ENCODE data around the gene IFI27L1.

Gene IFI27L1

DNA sequence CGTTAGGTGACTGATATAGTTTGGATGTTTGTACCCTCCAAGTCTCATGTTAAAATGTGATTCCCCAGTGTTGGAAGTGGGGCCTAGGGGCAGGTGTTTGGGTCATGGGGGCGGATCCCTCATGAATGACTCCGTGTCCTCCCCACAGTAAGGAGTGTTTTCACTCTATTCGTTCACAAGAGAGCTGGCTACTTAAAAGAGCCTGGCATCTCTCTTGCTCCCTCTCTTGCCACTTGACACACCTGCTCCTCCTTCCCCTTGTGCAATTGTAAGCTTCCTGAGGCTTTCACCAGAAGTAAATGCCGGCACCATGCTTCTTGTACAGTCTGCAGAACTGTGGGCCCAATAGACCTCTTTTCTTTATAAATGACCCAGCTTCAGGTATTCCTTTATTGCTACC lies 45.7 kb downstream of the IFI27L1 start:
- in situ Hi-C loops (cut with HindIII; ENCODE audit: low sequenced_read_pairs) = no loop called here
- no peak overlapping the region for H3K4me3 ChIP-seq (ENCODE audit: low read depth, low read length)
- DNase-seq (ENCODE audit: low read depth, low spot score) = no peak
- TF ChIP-seq, protein P1, sequence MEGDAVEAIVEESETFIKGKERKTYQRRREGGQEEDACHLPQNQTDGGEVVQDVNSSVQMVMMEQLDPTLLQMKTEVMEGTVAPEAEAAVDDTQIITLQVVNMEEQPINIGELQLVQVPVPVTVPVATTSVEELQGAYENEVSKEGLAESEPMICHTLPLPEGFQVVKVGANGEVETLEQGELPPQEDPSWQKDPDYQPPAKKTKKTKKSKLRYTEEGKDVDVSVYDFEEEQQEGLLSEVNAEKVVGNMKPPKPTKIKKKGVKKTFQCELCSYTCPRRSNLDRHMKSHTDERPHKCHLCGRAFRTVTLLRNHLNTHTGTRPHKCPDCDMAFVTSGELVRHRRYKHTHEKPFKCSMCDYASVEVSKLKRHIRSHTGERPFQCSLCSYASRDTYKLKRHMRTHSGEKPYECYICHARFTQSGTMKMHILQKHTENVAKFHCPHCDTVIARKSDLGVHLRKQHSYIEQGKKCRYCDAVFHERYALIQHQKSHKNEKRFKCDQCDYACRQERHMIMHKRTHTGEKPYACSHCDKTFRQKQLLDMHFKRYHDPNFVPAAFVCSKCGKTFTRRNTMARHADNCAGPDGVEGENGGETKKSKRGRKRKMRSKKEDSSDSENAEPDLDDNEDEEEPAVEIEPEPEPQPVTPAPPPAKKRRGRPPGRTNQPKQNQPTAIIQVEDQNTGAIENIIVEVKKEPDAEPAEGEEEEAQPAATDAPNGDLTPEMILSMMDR (IDR thresholded peaks at IDR 0.05; ENCODE audit: low read depth, low read length) = no peak

DNA sequence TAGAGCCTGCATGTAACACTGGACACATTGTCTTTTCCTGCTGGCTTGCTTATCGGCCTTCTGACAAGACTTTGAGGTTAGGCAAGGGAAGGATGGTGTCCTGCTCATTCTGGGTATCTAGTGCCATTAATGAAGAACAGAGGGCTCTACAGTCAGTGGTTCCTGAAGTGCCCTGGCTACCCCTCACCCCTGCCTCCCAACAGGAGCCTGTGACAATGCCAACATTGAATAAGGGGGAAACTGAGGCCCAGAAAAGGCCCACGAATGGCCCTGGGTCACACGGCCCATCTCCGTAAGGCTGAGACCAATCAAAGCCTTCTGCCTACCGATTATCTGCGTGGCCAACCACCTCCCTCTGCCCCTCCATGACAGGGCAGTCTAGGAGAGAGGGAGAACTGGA lies 46.2 kb downstream of the IFI27L1 start:
- no peak overlapping the region for H3K4me3 ChIP-seq (ENCODE audit: low read depth, low read length)
- in situ Hi-C loops (cut with HindIII; ENCODE audit: low sequenced_read_pairs) = no loop called here
- TF ChIP-seq, protein P1 (IDR thresholded peaks at IDR 0.05; ENCODE audit: low read depth, low read length) = no peak
- no peak for DNase-seq (ENCODE audit: low read depth, low spot score)

DNA sequence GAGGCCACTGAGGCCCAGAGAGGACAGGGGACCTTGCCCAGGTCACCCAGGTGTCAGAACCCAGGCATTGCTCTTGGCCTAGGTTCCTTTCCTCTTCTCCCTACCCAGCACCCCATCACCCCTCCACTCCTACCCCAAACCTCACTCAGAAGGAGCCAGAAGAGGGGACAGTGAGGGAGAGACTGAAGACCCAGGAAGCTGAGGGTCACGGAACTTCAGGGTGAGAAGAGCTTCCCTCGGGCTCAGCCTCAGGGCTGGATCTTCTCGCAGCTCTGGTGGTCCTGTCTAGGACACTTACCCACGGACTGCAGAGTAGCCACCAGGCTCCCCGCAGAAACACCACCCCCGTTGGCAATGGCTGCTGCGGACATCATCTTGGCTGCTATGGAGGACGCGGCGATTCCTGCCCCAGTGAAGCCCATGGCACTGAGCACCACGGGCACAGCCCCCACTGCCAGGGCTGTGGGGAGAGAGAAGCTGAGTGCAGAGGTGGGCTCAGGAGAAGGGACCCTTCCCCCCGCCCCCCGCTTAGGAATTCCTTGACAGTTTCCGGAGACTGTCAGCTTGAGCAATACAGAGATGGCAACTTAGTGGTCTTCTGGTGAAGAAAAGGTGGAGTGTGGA lies 47.2 kb downstream of the IFI27L1 start:
- DNase-seq (ENCODE audit: low read depth, low spot score) = no peak
- TF ChIP-seq, protein P1 (IDR thresholded peaks at IDR 0.05; ENCODE audit: low read depth, low read length) = no peak
- in situ Hi-C loops (cut with HindIII; ENCODE audit: low sequenced_read_pairs) = no loop called here
- H3K4me3 ChIP-seq (ENCODE audit: low read depth, low read length) = peak overlapping the region; percentile 65

DNA sequence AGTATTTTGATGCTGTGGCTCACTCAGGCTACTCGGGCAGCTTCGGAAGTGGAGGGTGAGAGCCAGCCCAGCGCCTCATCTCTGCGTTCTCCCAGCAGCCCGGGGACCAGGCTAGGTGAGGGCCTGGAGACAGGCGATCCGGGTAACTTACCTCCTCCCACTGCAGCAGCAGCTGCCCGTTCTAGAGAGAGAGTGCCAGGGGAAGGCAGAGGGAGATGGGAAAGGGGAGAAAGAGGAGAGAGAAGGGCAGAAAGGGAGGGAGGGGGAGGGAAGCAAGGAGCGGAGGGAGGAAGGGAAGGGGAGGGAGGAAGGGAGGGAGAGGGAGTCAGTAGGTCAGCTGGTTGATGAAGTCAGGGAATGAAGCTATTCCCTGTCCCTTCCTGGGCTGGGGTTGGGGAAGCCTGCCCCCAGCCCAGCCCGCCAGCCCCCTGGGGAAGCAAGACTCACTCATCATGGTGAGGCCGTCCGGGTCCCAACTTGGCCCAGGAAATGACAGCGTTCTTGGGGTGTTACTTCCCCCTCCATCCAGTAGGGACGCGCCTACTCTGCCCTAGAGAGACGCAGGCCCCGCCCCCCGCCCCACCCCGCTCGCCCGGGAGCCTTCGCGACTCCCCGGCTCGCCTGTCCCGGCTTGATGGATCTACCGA lies 48.1 kb downstream of the IFI27L1 start, which contains the start of gene IFI27L2:
Gene IFI27L2, minus strand, starts transcription at position 494 of the 647 bp plus-strand sequence. Its CDS starts 40 bp downstream, at position 454.
- TF ChIP-seq, protein P1 (IDR thresholded peaks at IDR 0.05; ENCODE audit: low read depth, low read length) = peak; percentile 39
- peak; percentile 84 for DNase-seq (ENCODE audit: low read depth, low spot score)
- in situ Hi-C loops (cut with HindIII; ENCODE audit: low sequenced_read_pairs) = no loop called here
- peak within 1 kb of the TSS; percentile 65 for H3K4me3 ChIP-seq (ENCODE audit: low read depth, low read length)

DNA sequence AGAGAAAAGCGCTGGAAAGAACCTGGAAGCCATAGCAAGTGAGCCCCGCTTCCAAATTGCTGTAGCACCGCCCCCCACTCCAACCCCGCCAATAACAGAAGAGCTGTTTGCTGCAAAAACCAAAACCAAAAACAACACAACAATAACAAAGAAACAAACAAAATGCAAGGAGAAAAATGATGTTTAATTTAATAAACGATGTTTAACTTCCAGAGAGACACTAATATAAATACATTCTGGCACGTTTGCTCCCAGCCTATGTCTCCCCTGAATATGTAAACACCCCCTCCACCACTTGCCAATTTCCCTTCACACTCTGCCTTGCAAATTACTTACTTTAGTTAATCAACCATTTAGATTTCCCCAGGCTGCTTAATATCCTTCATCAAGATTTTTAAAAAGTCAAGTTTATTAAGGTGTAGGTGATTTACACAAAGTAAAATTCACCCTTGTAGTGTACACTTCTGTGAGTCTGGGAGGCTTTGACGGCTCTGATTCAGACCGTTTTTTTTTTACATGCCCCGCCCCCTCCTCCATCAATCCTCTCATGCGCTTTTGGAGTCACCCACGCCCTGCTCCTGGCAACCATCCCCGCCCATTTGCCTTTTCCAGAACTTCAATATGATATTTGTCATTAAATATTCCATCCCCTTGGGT lies 48.8 kb downstream of the IFI27L1 start:
- in situ Hi-C loops (cut with HindIII; ENCODE audit: low sequenced_read_pairs) = no loop called here
- peak; percentile 42 for DNase-seq (ENCODE audit: low read depth, low spot score)
- TF ChIP-seq, protein P1 (IDR thresholded peaks at IDR 0.05; ENCODE audit: low read depth, low read length) = no peak
- peak overlapping the region; percentile 65 for H3K4me3 ChIP-seq (ENCODE audit: low read depth, low read length)

DNA sequence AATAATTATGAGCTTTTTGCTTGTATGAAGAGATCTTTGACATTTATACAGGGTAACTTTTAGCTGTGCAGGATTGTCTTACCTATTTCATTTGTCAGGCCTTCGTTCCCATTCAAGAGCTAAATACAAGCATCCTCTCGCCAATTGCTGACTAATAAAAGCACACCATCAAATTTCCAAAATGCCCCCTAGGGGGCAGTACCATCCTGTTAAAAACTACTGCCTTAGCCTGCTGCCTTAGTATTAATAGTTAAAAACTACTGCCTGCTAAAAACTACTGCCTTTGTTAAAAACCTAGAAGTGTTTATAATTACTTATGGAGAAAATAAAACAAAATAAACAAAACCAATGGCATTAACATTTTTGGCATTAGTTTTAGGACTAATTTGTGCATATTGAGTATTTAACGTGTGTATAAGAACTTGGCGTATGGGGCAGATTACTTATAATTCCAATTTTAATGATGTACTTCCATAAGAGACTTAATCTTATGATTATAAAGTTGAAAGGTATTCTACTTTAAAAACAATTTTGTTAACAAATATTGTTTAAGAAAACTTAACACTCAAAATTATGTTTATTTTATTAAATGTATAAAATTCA lies 51.3 kb downstream of the IFI27L1 start:
- DNase-seq (ENCODE audit: low read depth, low spot score) = peak; percentile 77
- in situ Hi-C loops (cut with HindIII; ENCODE audit: low sequenced_read_pairs) = no loop called here
- TF ChIP-seq, protein P1 (IDR thresholded peaks at IDR 0.05; ENCODE audit: low read depth, low read length) = peak; percentile 77
- H3K4me3 ChIP-seq (ENCODE audit: low read depth, low read length) = no peak overlapping the region
